CD14-positive monocyte (primary cell): ENCODE measurements around the gene SMIM7. TPM values are rescaled to one million over a fixed set of nuclear protein-coding genes. Genes with fewer than 3 reads are reported as not detected.
A peak's percentile ranks its signal among the peaks of the same experiment; 100 is the strongest.

Experiments
- DNase-seq, 3 donors: peaks; one replicate each; pipeline ENCODE4 v3.0.0-alpha.2; 2011 to 2022
- H2AFZ ChIP-seq: 2 replicates; pipeline ENCODE4 v1.6.0; 2012; ENCODE audit warnings: mild to moderate bottlenecking, low read depth, low read length, inconsistent platforms; ENCODE audit not compliant: insufficient read depth, poor library complexity, severe bottlenecking
- H3K27ac ChIP-seq, 2 donors: 1 replicate in 1 of 2; 2 replicates in 1 of 2; pipeline ENCODE4 v1.5.1; 2012 to 2013; ENCODE audit warnings: low read length in 2 of 2, control low read depth in 1 of 2, inconsistent platforms in 1 of 2, low read depth in 1 of 2, mild to moderate bottlenecking in 1 of 2
- H3K27me3 ChIP-seq, 2 donors: one replicate each; pipeline versions ENCODE4 v1.6.0 to v1.6.1; 2011 to 2013; ENCODE audit warnings: low read length in 2 of 2; ENCODE audit not compliant: control insufficient read depth in 2 of 2, insufficient read depth in 2 of 2
- H3K36me3 ChIP-seq, 2 donors: replicated peaks in 1 of 2; 1 replicate in 1 of 2; 2 replicates in 1 of 2; pipeline versions ENCODE4 v1.5.1 to v1.6.1; 2012 to 2013; ENCODE audit warnings: low read length in 2 of 2, control low read depth in 1 of 2, inconsistent platforms in 1 of 2, mild to moderate bottlenecking in 1 of 2; ENCODE audit not compliant: insufficient read depth in 2 of 2, control insufficient read depth in 1 of 2
- H3K4me1 ChIP-seq, 2 donors: 1 replicate in 1 of 2; 2 replicates in 1 of 2; pipeline versions ENCODE4 v1.5.1 to v1.6.1; 2012 to 2013; ENCODE audit warnings: low read length in 2 of 2, control low read depth in 1 of 2, inconsistent platforms in 1 of 2, mild to moderate bottlenecking in 1 of 2, moderate library complexity in 1 of 2; ENCODE audit not compliant: insufficient read depth in 2 of 2, control insufficient read depth in 1 of 2
- H3K4me2 ChIP-seq: replicated peaks from 2 replicates; pipeline ENCODE3; 2012; ENCODE audit warnings: low read length, moderate library complexity, mild to moderate bottlenecking; ENCODE audit not compliant: poor library complexity, severe bottlenecking; ENCODE audit errors: extremely low read depth
- H3K4me3 ChIP-seq, 3 experiments: fragments of 200-600 bp in 1 of 3; sonication (generic) in 1 of 3; replicated peaks in 1 of 3; 1 replicate in 2 of 3; 2 replicates in 1 of 3; pipeline ENCODE4 v1.5.1; 2011 to 2013; ENCODE audit warnings: low read length in 3 of 3, mild to moderate bottlenecking in 3 of 3, control low read depth in 2 of 3, low read depth in 2 of 3, inconsistent platforms in 1 of 3, moderate library complexity in 1 of 3
- H3K79me2 ChIP-seq: 2 replicates; pipeline ENCODE4 v1.6.0; 2012; ENCODE audit warnings: mild to moderate bottlenecking, control low read depth, inconsistent platforms, low read length, moderate library complexity; ENCODE audit not compliant: insufficient read depth
- H3K9ac ChIP-seq: 2 replicates; pipeline ENCODE4 v1.6.0; 2017; ENCODE audit warnings: low read length, mild to moderate bottlenecking; ENCODE audit not compliant: insufficient read depth, poor library complexity, severe bottlenecking
- H3K9me3 ChIP-seq, 2 donors: replicated peaks in 1 of 2; 1 replicate in 1 of 2; 2 replicates in 1 of 2; pipeline versions ENCODE4 v1.5.1 to v1.6.1; 2012 to 2013; ENCODE audit warnings: low read length in 2 of 2, control low read depth in 1 of 2; ENCODE audit not compliant: control insufficient read depth in 1 of 2, insufficient read depth in 1 of 2
- H4K20me1 ChIP-seq: 2 replicates; pipeline ENCODE4 v1.6.0; 2012; ENCODE audit warnings: mild to moderate bottlenecking, low read length, control low read depth, moderate library complexity; ENCODE audit not compliant: insufficient read depth
- H3K27ac Mint-ChIP-seq, 7 donors: one replicate each; pipeline ENCODE4 v1.8.0; 2020; ENCODE audit warnings: mild to moderate bottlenecking in 7 of 7, mixed read lengths in 7 of 7, moderate library complexity in 6 of 7, inconsistent platforms in 2 of 7
- H3K27me3 Mint-ChIP-seq, 3 donors: one replicate each; pipeline ENCODE4 v1.8.0; 2021 to 2022; ENCODE audit warnings: low read depth in 3 of 3, mild to moderate bottlenecking in 3 of 3, mixed read lengths in 3 of 3, moderate library complexity in 3 of 3, inconsistent platforms in 1 of 3
- H3K36me3 Mint-ChIP-seq, 2 donors: one replicate each; pipeline ENCODE4 v1.8.0; 2020; ENCODE audit warnings: mixed read lengths in 2 of 2, inconsistent platforms in 1 of 2, mild to moderate bottlenecking in 1 of 2
- H3K4me1 Mint-ChIP-seq: one replicate; pipeline ENCODE4 v1.8.0; 2020; ENCODE audit warnings: mild to moderate bottlenecking, mixed read lengths
- H3K4me3 Mint-ChIP-seq, 2 donors: one replicate each; pipeline ENCODE4 v1.8.0; 2020; ENCODE audit warnings: mild to moderate bottlenecking in 2 of 2, mixed read lengths in 2 of 2, moderate library complexity in 1 of 2
- H3K9me3 Mint-ChIP-seq, 7 donors: one replicate each; pipeline ENCODE4 v1.8.0; 2020 to 2022; ENCODE audit warnings: mixed read lengths in 7 of 7, mild to moderate bottlenecking in 6 of 7, moderate library complexity in 6 of 7, inconsistent platforms in 2 of 7
- CTCF ChIP-seq: fragments of 200-600 bp; IDR thresholded peaks from one replicate; pipeline ENCODE4 v1.8.0; 2022; ENCODE audit warnings: antibody characterized with exemption, mild to moderate bottlenecking
- WGBS: methylation state at CpG from one replicate; pipeline ENCODE4 v1.1.5; 2013; ENCODE audit warnings: missing lambda C conversion rate; ENCODE audit not compliant: insufficient coverage; 5-methylcytosine and 5-hydroxymethylcytosine counted together
- intact Hi-C, 2 donors: fragments of 100-400 bp; cut with micrococcal nuclease; formaldehyde crosslinking; loops; one replicate each; pipeline versions ENCODE4 v1.15.0 to v1.15.1; 2023
- polyA plus RNA-seq, 3 donors: library from polyadenylated mRNA; depleted of rRNA in 1 of 3; unstranded in 2 of 3; stranded (reverse) in 1 of 3; fragments of 300-500 nt in 2 of 3; fragments of >200 nt in 1 of 3; fragmentation: Illumina TruSeq in 2 of 3; gene quantifications; 1 replicate in 2 of 3; 2 replicates in 1 of 3; pipeline ENCODE4 v1.2.3, GENCODE V29; 2012 to 2021

SMIM7 gene
- polyA plus RNA-seq, 3 donors = 65.5 to 91.7 (median 86.7) TPM

GRCh38 chr19:16611121-16611520 is 48.8 kb downstream of the SMIM7 start:
- peak overlapping the region in 3 of 7 donors; percentile 75 to 77 (median 76) for H3K27ac Mint-ChIP-seq
- Histone ChIP-seq H3K9ac (no peak overlapping the region), H2AFZ (no peak overlapping the region), H3K4me1 (peaks cover 56 to 66% of the 10 kb centered on the region in 2 donors), H4K20me1 (peaks cover 100% of the 10 kb centered on the region), H3K9me3 (no peaks in the 10 kb centered on the region), H3K36me3 (peaks cover 0 to 4% of the 10 kb centered on the region in 2 donors), H3K27ac (peak overlapping the region in 1 of 2 donors; percentile 67), H3K27me3 (no peaks in the 10 kb centered on the region), H3K79me2 (peaks cover 100% of the 10 kb centered on the region), H3K4me3 (no peak overlapping the region), H3K4me2 (no peak overlapping the region)
- peaks cover 13 to 18% of the 10 kb centered on the region in 2 donors for H3K36me3 Mint-ChIP-seq
- H3K9me3 Mint-ChIP-seq = no peaks in the 10 kb centered on the region
- 95% methylated on average over 2 of the region's 6 CpGs for WGBS
- peaks cover 77% of the 10 kb centered on the region for H3K4me1 Mint-ChIP-seq
- H3K4me3 Mint-ChIP-seq = no peak overlapping the region
- intact Hi-C loops = loop anchor here in 1 of 2 donors (5.0 kb wide), 1 partner anchor 39 kb away; the partner anchor contains the start of gene SLC35E1
- TF ChIP-seq CTCF = no peak
- H3K27me3 Mint-ChIP-seq = no peaks in the 10 kb centered on the region
- no peak for DNase-seq

- H3K27me3 Mint-ChIP-seq = no peaks in the 10 kb centered on the region
- no peaks in the 10 kb centered on the region for H3K9me3 Mint-ChIP-seq
- intact Hi-C loops = loop anchor here in 1 of 2 donors (5.0 kb wide), 1 partner anchor 37 kb away; the partner anchor contains the start of gene SLC35E1
Measured at GRCh38 chr19:16609511-16610200, 50.3 kb downstream of the SMIM7 start.

More at GRCh38 chr19:16609511-16610200, 50.3 kb downstream of the SMIM7 start:
- Mint-ChIP-seq H3K4me1 (peaks cover 74% of the 10 kb centered on the region), H3K4me3 (no peak overlapping the region), H3K27ac (peak overlapping the region in 2 of 7 donors; percentile 44 to 86), H3K36me3 (peaks cover 19 to 22% of the 10 kb centered on the region in 2 donors)
- peaks cover 100% of the 10 kb centered on the region for H3K79me2 ChIP-seq
- no peak overlapping the region for H2AFZ ChIP-seq
- H3K4me2 ChIP-seq = no peak overlapping the region
- WGBS = 95% methylated on average over 3 of the region's 5 CpGs
- DNase-seq = no peak
- no peak overlapping the region for H3K9ac ChIP-seq
- peaks cover 0 to 13% of the 10 kb centered on the region in 2 donors for H3K36me3 ChIP-seq
- H3K27me3 ChIP-seq = no peaks in the 10 kb centered on the region
- H3K9me3 ChIP-seq = no peaks in the 10 kb centered on the region
- no peak overlapping the region for H3K4me3 ChIP-seq
- H3K27ac ChIP-seq = no peak overlapping the region
- H4K20me1 ChIP-seq = peaks cover 100% of the 10 kb centered on the region
- TF ChIP-seq CTCF = no peak
- peaks cover 56 to 60% of the 10 kb centered on the region in 2 donors for H3K4me1 ChIP-seq
